Activated naive CD8-positive, alpha-beta T cell treated with anti-CD3 and anti-CD28 coated beads for 36 hours (primary cell): ENCODE data around the gene SETBP1. TPM values are rescaled to one million over a fixed set of nuclear protein-coding genes. Genes with fewer than 3 reads are reported as not detected.

Experiments used
- DNase-seq: peaks from one replicate; pipeline ENCODE4 v3.0.0; 2021
- H3K27ac Mint-ChIP-seq: one replicate; pipeline ENCODE4 v1.8.0; 2022; ENCODE audit warnings: mild to moderate bottlenecking, moderate library complexity, mixed read lengths
- H3K27me3 Mint-ChIP-seq: one replicate; pipeline ENCODE4 v1.8.0; 2022; ENCODE audit warnings: mild to moderate bottlenecking, mixed read lengths
- H3K36me3 Mint-ChIP-seq: one replicate; pipeline ENCODE4 v1.8.0; 2021; ENCODE audit warnings: mild to moderate bottlenecking, mixed read lengths
- H3K4me1 Mint-ChIP-seq: one replicate; pipeline ENCODE4 v1.8.0; 2021; ENCODE audit warnings: mixed read lengths
- H3K4me3 Mint-ChIP-seq: one replicate; pipeline ENCODE4 v1.8.0; 2022; ENCODE audit warnings: mild to moderate bottlenecking, moderate library complexity, mixed read lengths
- H3K9me3 Mint-ChIP-seq: one replicate; pipeline ENCODE4 v1.8.0; 2022; ENCODE audit warnings: mixed read lengths
- total RNA-seq, 2 experiments: library from RNA; stranded (reverse); gene quantifications; one replicate each; pipeline ENCODE4 v1.2.3, GENCODE V29; 2021

Gene SETBP1
- total RNA-seq, 2 experiments from 2014 or later = 3.8 to 3.9 TPM

GRCh38 chr18:45083226-45083855 lies 402.7 kb downstream of the SETBP1 start:
- Mint-ChIP-seq H3K36me3 (no peaks in the 10 kb centered on the region), H3K4me1 (no peaks in the 10 kb centered on the region), H3K27me3 (peaks cover 18% of the 10 kb centered on the region), H3K27ac (no peak overlapping the region), H3K9me3 (peaks cover 2% of the 10 kb centered on the region), H3K4me3 (no peak overlapping the region)
- no peak for DNase-seq

- no peak overlapping the region for H3K27ac Mint-ChIP-seq
- no peak for DNase-seq
- peaks cover 18% of the 10 kb centered on the region for H3K27me3 Mint-ChIP-seq
- no peaks in the 10 kb centered on the region for H3K36me3 Mint-ChIP-seq
- no peak overlapping the region for H3K4me3 Mint-ChIP-seq
- H3K9me3 Mint-ChIP-seq = peaks cover 2% of the 10 kb centered on the region
- H3K4me1 Mint-ChIP-seq = no peaks in the 10 kb centered on the region
These were observed 403.5 kb downstream of the SETBP1 start for GRCh38 chr18:45084206-45084605.

- no peaks in the 10 kb centered on the region for H3K36me3 Mint-ChIP-seq
- H3K9me3 Mint-ChIP-seq = peaks cover 2% of the 10 kb centered on the region
- H3K4me1 Mint-ChIP-seq = no peaks in the 10 kb centered on the region
- no peak overlapping the region for H3K27ac Mint-ChIP-seq
- peaks cover 18% of the 10 kb centered on the region for H3K27me3 Mint-ChIP-seq
- H3K4me3 Mint-ChIP-seq = no peak overlapping the region
- DNase-seq = no peak
These were observed 405.4 kb downstream of the SETBP1 start for GRCh38 chr18:45085916-45086624.

GRCh38 chr18:45086777-45087176 lies 406.1 kb downstream of the SETBP1 start:
- no peak overlapping the region for H3K27ac Mint-ChIP-seq
- H3K4me3 Mint-ChIP-seq = no peak overlapping the region
- peaks cover 18% of the 10 kb centered on the region for H3K27me3 Mint-ChIP-seq
- H3K36me3 Mint-ChIP-seq = no peaks in the 10 kb centered on the region
- DNase-seq = no peak
- no peaks in the 10 kb centered on the region for H3K9me3 Mint-ChIP-seq
- H3K4me1 Mint-ChIP-seq = no peaks in the 10 kb centered on the region

- Mint-ChIP-seq H3K36me3 (no peaks in the 10 kb centered on the region), H3K4me1 (no peaks in the 10 kb centered on the region), H3K9me3 (no peaks in the 10 kb centered on the region), H3K27me3 (peaks cover 10% of the 10 kb centered on the region), H3K4me3 (no peak overlapping the region), H3K27ac (no peak overlapping the region)
- DNase-seq = no peak
These were observed 409.9 kb downstream of the SETBP1 start for GRCh38 chr18:45090526-45091140.

GRCh38 chr18:45100321-45101105 lies 419.8 kb downstream of the SETBP1 start:
- H3K4me3 Mint-ChIP-seq = no peak overlapping the region
- H3K27me3 Mint-ChIP-seq = no peaks in the 10 kb centered on the region
- H3K36me3 Mint-ChIP-seq = no peaks in the 10 kb centered on the region

GRCh38 chr18:45102126-45102525 lies 421.4 kb downstream of the SETBP1 start:
- DNase-seq = no peak
- H3K4me1 Mint-ChIP-seq = no peaks in the 10 kb centered on the region
- no peak overlapping the region for H3K27ac Mint-ChIP-seq
- H3K36me3 Mint-ChIP-seq = no peaks in the 10 kb centered on the region
- H3K9me3 Mint-ChIP-seq = no peaks in the 10 kb centered on the region
- no peaks in the 10 kb centered on the region for H3K27me3 Mint-ChIP-seq
- no peak overlapping the region for H3K4me3 Mint-ChIP-seq

More at GRCh38 chr18:45100321-45101105, 419.8 kb downstream of the SETBP1 start:
- no peak for DNase-seq
- Mint-ChIP-seq H3K9me3 (no peaks in the 10 kb centered on the region), H3K4me1 (no peaks in the 10 kb centered on the region), H3K27ac (no peak overlapping the region)

GRCh38 chr18:45102863-45103262 lies 422.2 kb downstream of the SETBP1 start:
- no peaks in the 10 kb centered on the region for H3K4me1 Mint-ChIP-seq
- no peaks in the 10 kb centered on the region for H3K36me3 Mint-ChIP-seq
- no peak for DNase-seq
- no peak overlapping the region for H3K4me3 Mint-ChIP-seq
- H3K27ac Mint-ChIP-seq = no peak overlapping the region
- H3K9me3 Mint-ChIP-seq = no peaks in the 10 kb centered on the region
- no peaks in the 10 kb centered on the region for H3K27me3 Mint-ChIP-seq

GRCh38 chr18:45103319-45104048 lies 422.8 kb downstream of the SETBP1 start:
- H3K4me3 Mint-ChIP-seq = no peak overlapping the region

GRCh38 chr18:45104049-45104395 lies 423.3 kb downstream of the SETBP1 start:
- H3K36me3 Mint-ChIP-seq = no peaks in the 10 kb centered on the region
- DNase-seq = no peak
- H3K27ac Mint-ChIP-seq = no peak overlapping the region
- no peak overlapping the region for H3K4me3 Mint-ChIP-seq
- H3K9me3 Mint-ChIP-seq = no peaks in the 10 kb centered on the region
- H3K4me1 Mint-ChIP-seq = no peaks in the 10 kb centered on the region
- H3K27me3 Mint-ChIP-seq = no peaks in the 10 kb centered on the region

More at GRCh38 chr18:45103319-45104048, 422.8 kb downstream of the SETBP1 start:
- Mint-ChIP-seq H3K4me1 (no peaks in the 10 kb centered on the region), H3K36me3 (no peaks in the 10 kb centered on the region), H3K27ac (no peak overlapping the region), H3K9me3 (no peaks in the 10 kb centered on the region), H3K27me3 (no peaks in the 10 kb centered on the region)
- no peak for DNase-seq

- H3K36me3 Mint-ChIP-seq = no peaks in the 10 kb centered on the region
- DNase-seq = no peak
- no peak overlapping the region for H3K27ac Mint-ChIP-seq
- H3K9me3 Mint-ChIP-seq = no peaks in the 10 kb centered on the region
- no peak overlapping the region for H3K4me3 Mint-ChIP-seq
- H3K27me3 Mint-ChIP-seq = no peaks in the 10 kb centered on the region
- H3K4me1 Mint-ChIP-seq = no peaks in the 10 kb centered on the region
These were observed 425.7 kb downstream of the SETBP1 start for GRCh38 chr18:45106331-45106774.

GRCh38 chr18:45107425-45107824 lies 426.7 kb downstream of the SETBP1 start:
- Mint-ChIP-seq H3K4me3 (no peak overlapping the region), H3K4me1 (no peaks in the 10 kb centered on the region), H3K27me3 (no peaks in the 10 kb centered on the region), H3K27ac (no peak overlapping the region), H3K9me3 (no peaks in the 10 kb centered on the region), H3K36me3 (no peaks in the 10 kb centered on the region)
- no peak for DNase-seq

GRCh38 chr18:45108754-45109153 lies 428.1 kb downstream of the SETBP1 start:
- H3K9me3 Mint-ChIP-seq = no peaks in the 10 kb centered on the region
- no peaks in the 10 kb centered on the region for H3K27me3 Mint-ChIP-seq
- H3K36me3 Mint-ChIP-seq = no peaks in the 10 kb centered on the region
- no peak overlapping the region for H3K27ac Mint-ChIP-seq
- DNase-seq = no peak
- H3K4me1 Mint-ChIP-seq = no peaks in the 10 kb centered on the region
- H3K4me3 Mint-ChIP-seq = no peak overlapping the region

- Mint-ChIP-seq H3K36me3 (no peaks in the 10 kb centered on the region), H3K4me3 (no peak overlapping the region), H3K27me3 (no peaks in the 10 kb centered on the region), H3K4me1 (no peaks in the 10 kb centered on the region), H3K27ac (no peak overlapping the region), H3K9me3 (no peaks in the 10 kb centered on the region)
- DNase-seq = no peak
These were observed 428.6 kb downstream of the SETBP1 start for GRCh38 chr18:45109271-45109670.
